Aorta (tissue), 5 donors: ENCODE results near the gene MEDAG. TPM values are rescaled to one million over a fixed set of nuclear protein-coding genes. Genes with fewer than 3 reads are reported as not detected.

Experiments used
- ATAC-seq: fragments of 200-7000 bp; cut with Tn5 transposase; one replicate; pipeline ENCODE4 v1.9.1; 2022; ENCODE audit warnings: moderate library complexity; ENCODE audit not compliant: low FRiP score
- DNase-seq, 2 donors: peaks; one replicate each; pipeline ENCODE4 v3.0.0-alpha.2; 2020
- H3K27ac ChIP-seq, 2 donors: one replicate each; pipeline ENCODE4 v1.5.1; 2013; ENCODE audit warnings: low read length in 2 of 2, mild to moderate bottlenecking in 2 of 2, moderate library complexity in 2 of 2, control low read depth in 1 of 2, inconsistent platforms in 1 of 2, low read depth in 1 of 2
- H3K27me3 ChIP-seq, 2 donors: one replicate each; pipeline ENCODE4 v1.6.1; 2013; ENCODE audit warnings: control low read depth in 1 of 2, low read length in 1 of 2, mild to moderate bottlenecking in 1 of 2, moderate library complexity in 1 of 2; ENCODE audit not compliant: insufficient read depth in 2 of 2, control insufficient read depth in 1 of 2
- H3K36me3 ChIP-seq, 2 donors: one replicate each; pipeline ENCODE4 v1.6.1; 2013; ENCODE audit warnings: control low read depth in 1 of 2, low read length in 1 of 2, mild to moderate bottlenecking in 1 of 2; ENCODE audit not compliant: insufficient read depth in 2 of 2, control insufficient read depth in 1 of 2
- H3K4me1 ChIP-seq, 2 donors: one replicate each; pipeline ENCODE4 v1.6.1; 2013; ENCODE audit warnings: low read length in 2 of 2, control low read depth in 1 of 2, mild to moderate bottlenecking in 1 of 2, moderate library complexity in 1 of 2; ENCODE audit not compliant: insufficient read depth in 2 of 2, control insufficient read depth in 1 of 2
- H3K4me3 ChIP-seq, 2 donors: one replicate each; pipeline ENCODE4 v1.5.1; 2013; ENCODE audit warnings: low read length in 2 of 2, control low read depth in 1 of 2, mild to moderate bottlenecking in 1 of 2
- H3K9me3 ChIP-seq: one replicate; pipeline ENCODE4 v1.6.1; 2013; ENCODE audit warnings: mild to moderate bottlenecking, low read length; ENCODE audit not compliant: control insufficient read depth
- WGBS, 2 donors: extraction: QIAGEN DNeasy Blood & Tissue Kit; methylation state at CpG; one replicate each; pipeline ENCODE4 v1.1.7; 2013; 5-methylcytosine and 5-hydroxymethylcytosine counted together
- intact Hi-C, 2 donors: fragments of 100-400 bp; cut with DNase I; formaldehyde crosslinking; loops; one replicate each; pipeline versions ENCODE4 v1.14.2 to v1.15.0; 2022
- long read RNA-seq, 2 donors: library from polyadenylated mRNA; unstranded; transcript quantifications; one replicate each; pipeline ENCODE4 v2.0.0, GENCODE V29; 2020 to 2021
- polyA plus RNA-seq, 2 donors: library from polyadenylated mRNA; stranded (reverse); fragments of 200-250 nt; gene quantifications; one replicate each; pipeline ENCODE4 v1.2.3, GENCODE V29; 2013
- total RNA-seq, 2 donors: library from RNA; stranded (reverse); fragmentation: NEBNext Ultra II Directional; extraction: Animal tissue kit (Norgen Biotek cat#: 25700); gene quantifications; one replicate each; pipeline ENCODE4 v1.2.1, GENCODE V29; 2021
- donor health status: healthy with polysubstance abuse.
- donor health status: Bipolar disorder and iron deficiency.
- donor health status: DM: no; HTN: no; CAD: no.
- donor health status: DM: no; HTN: no; CAD: no.
- donor health status: DM: yes; HTN: yes; CAD: no.

MEDAG gene
- 100 to 1,000 TPM; 146 to 188 TPM for total RNA-seq
- 100 to 1,000 TPM in 1 of 2 donors, 10 to 100 TPM in 1; 60.2 to 164 TPM for polyA plus RNA-seq
- long read RNA-seq, donor 1, transcript MEDAG-201 (5 exons, 2,374 nt): major isoform, 64 of 126 reads
- long read RNA-seq, donor 1, partial matches to known transcripts: 11 of 126 reads
- long read RNA-seq, donor 1, other reads (novel, unspliced or antisense): 51 of 126 reads
- long read RNA-seq, donor 2, transcript MEDAG-201 (5 exons, 2,374 nt): major isoform, 149 of 182 reads
- long read RNA-seq, donor 2, partial matches to known transcripts: 9 of 182 reads
- long read RNA-seq, donor 2, other reads (novel, unspliced or antisense): 24 of 182 reads

DNA sequence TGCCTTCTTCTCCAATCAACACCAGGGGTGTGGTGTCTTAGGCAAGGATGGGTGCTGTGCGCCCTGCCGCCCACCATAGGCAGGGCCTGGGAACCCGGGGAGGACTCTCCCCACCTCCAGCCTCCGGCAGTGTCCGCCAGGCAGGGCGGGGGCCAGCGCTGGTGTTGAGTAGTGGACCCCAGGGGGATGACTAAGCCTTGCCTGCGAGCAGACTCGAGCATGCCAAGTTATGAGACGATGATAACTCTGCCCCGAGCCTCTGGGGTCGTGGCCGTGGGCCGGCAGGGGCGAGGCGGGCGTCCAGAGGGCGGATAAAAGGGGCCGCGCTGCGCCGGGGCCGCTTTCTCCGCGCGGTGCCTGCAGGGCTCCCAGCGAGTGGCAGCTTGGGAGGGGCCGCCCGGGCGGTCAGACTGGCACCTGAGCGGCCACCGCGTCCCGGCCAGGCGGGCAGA lies at the start of gene MEDAG:
Gene MEDAG, plus strand, starts transcription at position 340 of the 452 bp plus-strand sequence. CDS start 245 bp downstream, outside the sequence.
- ATAC-seq: peak; percentile 92
- Histone ChIP-seq H3K36me3 (no peaks in the 10 kb centered on the region), H3K27me3 (no peaks in the 10 kb centered on the region), H3K4me3 (peak within 1 kb of the TSS; percentile 37 to 49), H3K27ac (peak within 1 kb of the TSS; percentile 79 to 90), H3K9me3 (no peaks in the 10 kb centered on the region), H3K4me1 (peaks cover 0 to 8% of the 10 kb centered on the region in 2 donors)
- intact Hi-C loops: loop anchor here in 1 of 2 donors (5.0 to 10.0 kb wide), 4 partner anchors 34 to 289 kb away; partner anchors contain the start of gene USPL1
- peak; percentile 92 to 96 for DNase-seq
- WGBS, 2 donors: 1 to 3% methylated on average over 28 to 35 of the region's 35 CpGs

DNA sequence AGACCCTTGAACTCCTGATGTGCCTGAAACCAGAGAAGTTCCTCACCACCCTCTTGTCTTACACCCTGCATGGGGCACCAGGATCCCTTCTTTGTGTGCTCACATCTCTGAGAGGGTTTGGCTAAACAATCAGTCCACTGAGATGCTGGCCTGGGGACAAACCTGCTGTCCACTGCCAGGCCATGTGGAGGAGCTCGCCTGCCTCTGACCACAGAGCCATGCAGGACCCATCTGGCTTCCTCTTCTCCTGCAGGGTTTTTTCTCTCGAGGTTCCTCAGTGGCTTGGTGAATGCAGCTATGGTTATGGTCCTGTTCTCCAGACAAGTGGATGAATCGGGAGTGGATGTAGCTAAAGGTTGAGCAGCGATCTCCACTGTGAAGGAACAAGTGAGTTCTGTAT lies 49.1 kb upstream of the MEDAG start:
- peaks cover 0 to 2% of the 10 kb centered on the region in 2 donors for H3K4me1 ChIP-seq
- DNase-seq (no peak), ATAC-seq (no peak)
- H3K27me3 ChIP-seq: no peaks in the 10 kb centered on the region
- H3K36me3 ChIP-seq: no peaks in the 10 kb centered on the region
- no peak overlapping the region for H3K27ac ChIP-seq
- WGBS, 2 donors: 78 to 83% methylated on average over 4 of the region's 4 CpGs
- intact Hi-C loops: loop anchor here in 1 of 2 donors (10.0 kb wide), 1 partner anchor 188 kb away; no protein-coding TSS in a partner anchor
- H3K9me3 ChIP-seq: no peaks in the 10 kb centered on the region
- no peak overlapping the region for H3K4me3 ChIP-seq

DNA sequence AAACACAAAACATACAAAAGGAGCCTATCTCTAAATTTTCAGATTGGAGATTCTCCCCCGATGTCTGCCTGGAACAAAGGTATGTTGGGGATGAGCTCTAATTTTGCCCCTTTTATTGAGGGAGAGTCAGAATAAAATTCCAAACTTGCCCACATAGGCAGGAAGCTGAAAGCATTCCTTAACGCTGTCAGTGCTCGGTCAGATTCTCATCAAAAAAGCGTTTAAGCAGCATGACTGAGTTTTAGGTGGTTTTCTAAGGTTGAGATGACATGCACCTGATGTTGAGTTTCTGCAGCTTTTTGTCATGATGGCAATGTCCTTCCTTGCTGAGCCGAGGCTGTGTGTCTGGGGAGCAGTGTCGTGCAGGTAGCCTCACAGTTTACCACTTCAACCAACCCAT lies 48.4 kb upstream of the MEDAG start:
- intact Hi-C loops: loop anchor here in 1 of 2 donors (10.0 kb wide), 1 partner anchor 187 kb away; no protein-coding TSS in a partner anchor
- no peaks in the 10 kb centered on the region for H3K27me3 ChIP-seq
- ATAC-seq: no peak
- 94 to 95% methylated on average over 6 of the region's 6 CpGs for WGBS, 2 donors
- H3K27ac ChIP-seq: no peak overlapping the region
- DNase-seq: no peak
- peaks cover 0 to 2% of the 10 kb centered on the region in 2 donors for H3K4me1 ChIP-seq
- H3K9me3 ChIP-seq: no peaks in the 10 kb centered on the region
- no peaks in the 10 kb centered on the region for H3K36me3 ChIP-seq
- H3K4me3 ChIP-seq: no peak overlapping the region

- DNase-seq: no peak
- WGBS, 2 donors: 96% methylated on average over 5 of the region's 5 CpGs
- no peak overlapping the region for H3K27ac ChIP-seq
These were observed 46.7 kb upstream of the MEDAG start for GRCh38 chr13:30859326-30859725.

GRCh38 chr13:30861163-30861562 lies 44.9 kb upstream of the MEDAG start:
- ATAC-seq (no peak), DNase-seq (no peak)
- Histone ChIP-seq H3K4me1 (peaks cover 0 to 4% of the 10 kb centered on the region in 2 donors), H3K36me3 (no peaks in the 10 kb centered on the region), H3K27ac (no peak overlapping the region), H3K27me3 (no peaks in the 10 kb centered on the region), H3K9me3 (no peaks in the 10 kb centered on the region), H3K4me3 (no peak overlapping the region)
- intact Hi-C loops: loop anchor here in 1 of 2 donors (5.0 to 10.0 kb wide), 2 partner anchors 189 to 436 kb away; partner anchors contain the start of gene UBE2L5
- WGBS, 2 donors: 71 to 80% methylated on average over 3 of the region's 3 CpGs

More at GRCh38 chr13:30859326-30859725, 46.7 kb upstream of the MEDAG start:
- Histone ChIP-seq H3K4me3 (no peak overlapping the region), H3K36me3 (no peaks in the 10 kb centered on the region), H3K4me1 (peaks cover 0 to 3% of the 10 kb centered on the region in 2 donors), H3K9me3 (no peaks in the 10 kb centered on the region), H3K27me3 (no peaks in the 10 kb centered on the region)
- intact Hi-C loops: loop anchor here in 1 of 2 donors (10.0 kb wide), 1 partner anchor 185 kb away; no protein-coding TSS in a partner anchor
- no peak for ATAC-seq

DNA sequence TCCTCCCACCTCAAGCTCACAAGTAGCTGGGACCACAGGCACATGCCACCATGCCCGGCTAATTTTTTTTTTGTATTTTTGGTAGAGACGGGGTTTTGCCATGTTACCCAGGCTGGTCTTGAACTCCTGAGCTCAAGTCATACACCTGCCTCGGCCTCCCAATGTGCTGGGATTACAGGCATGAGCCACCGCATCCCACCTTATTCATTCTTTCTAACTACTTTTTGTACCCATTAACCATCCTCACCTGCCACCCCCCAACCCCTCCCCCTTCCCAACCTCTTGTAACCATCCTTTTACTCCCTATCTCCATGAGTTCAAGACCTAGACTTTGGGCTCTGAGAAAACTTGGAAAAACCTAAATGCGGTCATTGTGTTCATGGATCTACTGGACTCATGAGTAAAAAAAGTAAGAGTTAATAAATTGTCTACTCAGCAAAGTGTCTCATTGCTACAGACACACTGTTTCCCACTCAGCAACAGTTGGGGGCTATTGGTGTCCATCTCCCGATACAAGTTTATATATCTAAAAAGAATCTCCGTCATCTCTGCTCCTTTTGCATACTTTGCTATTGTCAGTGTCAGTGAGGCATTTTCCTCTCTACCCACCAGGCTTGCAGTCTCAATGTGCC lies 44.1 kb upstream of the MEDAG start:
- H3K4me1 ChIP-seq: peaks cover 0 to 4% of the 10 kb centered on the region in 2 donors

GRCh38 chr13:30862707-30863106 lies 43.4 kb upstream of the MEDAG start:
- peak overlapping the region in 1 of 2 donors; percentile 86 for H3K27ac ChIP-seq
- H3K27me3 ChIP-seq: no peaks in the 10 kb centered on the region
- DNase-seq: peak; percentile 87 to 92
- H3K9me3 ChIP-seq: no peaks in the 10 kb centered on the region
- no peaks in the 10 kb centered on the region for H3K36me3 ChIP-seq
- no peak overlapping the region for H3K4me3 ChIP-seq
- WGBS, 2 donors: 3 to 10% methylated on average over 17 of the region's 17 CpGs
- H3K4me1 ChIP-seq: peaks cover 0 to 4% of the 10 kb centered on the region in 2 donors
- intact Hi-C loops: loop anchor here in 1 of 2 donors (2.0 to 10.0 kb wide), 3 partner anchors 14 to 438 kb away; partner anchors contain the start of gene UBE2L5
- ATAC-seq: peak; percentile 49

More for the DNA sequence above, 44.1 kb upstream of the MEDAG start:
- DNase-seq (no peak), ATAC-seq (no peak)
- Histone ChIP-seq H3K27ac (peak overlapping the region in 1 of 2 donors; percentile 86), H3K36me3 (no peaks in the 10 kb centered on the region), H3K9me3 (no peaks in the 10 kb centered on the region), H3K27me3 (no peaks in the 10 kb centered on the region), H3K4me3 (no peak overlapping the region)
- intact Hi-C loops: loop anchor here in 1 of 2 donors (2.0 to 10.0 kb wide), 3 partner anchors 13 to 437 kb away; partner anchors contain the start of gene UBE2L5
- 98% methylated on average over 7 of the region's 7 CpGs for WGBS, 2 donors

DNA sequence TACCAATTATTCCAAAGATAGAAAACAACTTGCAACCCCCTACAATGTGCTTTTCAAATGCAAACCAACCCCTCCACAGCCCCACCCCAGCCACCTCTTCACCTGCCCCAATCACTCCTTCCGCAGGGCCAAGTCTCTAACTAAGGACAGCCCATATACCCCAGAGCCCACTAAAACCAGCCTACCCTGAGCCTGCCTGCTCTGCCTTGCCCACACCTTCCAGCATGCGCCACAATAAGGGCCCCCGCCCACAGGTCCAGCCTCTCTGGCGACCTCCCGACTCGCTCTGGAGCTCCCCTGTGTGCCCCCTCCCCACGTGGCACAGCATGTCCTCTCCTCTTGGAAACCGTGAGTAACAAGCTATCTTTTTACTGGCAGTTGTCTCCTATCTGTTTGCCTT lies 42.8 kb upstream of the MEDAG start:
- no peaks in the 10 kb centered on the region for H3K36me3 ChIP-seq
- intact Hi-C loops: loop anchor here in 1 of 2 donors (2.0 to 10.0 kb wide), 3 partner anchors 14 to 438 kb away; partner anchors contain the start of gene UBE2L5
- ATAC-seq (no peak), DNase-seq (no peak)
- H3K4me1 ChIP-seq: peaks cover 0 to 2% of the 10 kb centered on the region in 2 donors
- WGBS, 2 donors: 85 to 91% methylated on average over 8 of the region's 8 CpGs
- no peak overlapping the region for H3K4me3 ChIP-seq
- H3K9me3 ChIP-seq: no peaks in the 10 kb centered on the region
- H3K27me3 ChIP-seq: no peaks in the 10 kb centered on the region
- peak overlapping the region; percentile 81 to 86 for H3K27ac ChIP-seq
